MCF 10A (cell line): ENCODE results near the gene LENEP. TPM values are rescaled to one million over a fixed set of nuclear protein-coding genes. Genes with fewer than 3 reads are reported as not detected.

Source experiments
- BruUV-seq: library from RNA; stranded (reverse); fragments of 400-500 nt; replicated peaks from 2 replicates; lab custom pipeline; 2021; lab: Mats Ljungman, UMichigan
- CTCF ChIA-PET: fragments of 300-600 bp; sonication (Branson Sonifier 250); formaldehyde crosslinking; extraction: SDS; loops from one replicate; lab custom pipeline; 2021; ENCODE audit warnings: antibody characterized with exemption, inconsistent platforms; lab: Yijun Ruan, JAX
- POLR2A ChIA-PET: fragments of 300-600, 350-650 bp; sonication (Branson Sonifier 250); formaldehyde crosslinking; extraction: SDS; loops from one replicate; lab custom pipeline; 2020; ENCODE audit warnings: antibody characterized with exemption, inconsistent platforms; lab: Yijun Ruan, JAX
- DNase-seq: peaks from one replicate; pipeline ENCODE4 v3.0.0-alpha.2; 2018; ENCODE audit not compliant: unreplicated experiment
- H3K27ac Mint-ChIP-seq: one replicate; pipeline ENCODE4 v1.8.0; 2022; ENCODE audit warnings: mild to moderate bottlenecking, low read depth, mixed read lengths; ENCODE audit not compliant: unreplicated experiment
- H3K27me3 Mint-ChIP-seq: one replicate; pipeline ENCODE4 v1.8.0; 2022; ENCODE audit warnings: mixed read lengths; ENCODE audit not compliant: insufficient read depth, unreplicated experiment
- H3K36me3 Mint-ChIP-seq: one replicate; pipeline ENCODE4 v1.8.0; 2022; ENCODE audit warnings: mild to moderate bottlenecking, moderate library complexity, mixed read lengths; ENCODE audit not compliant: insufficient read depth, unreplicated experiment
- H3K4me1 Mint-ChIP-seq: one replicate; pipeline ENCODE4 v1.8.0; 2022; ENCODE audit warnings: mixed read lengths; ENCODE audit not compliant: insufficient read depth, unreplicated experiment
- H3K4me3 Mint-ChIP-seq: one replicate; pipeline ENCODE4 v1.8.0; 2022; ENCODE audit warnings: mild to moderate bottlenecking, moderate library complexity, mixed read lengths; ENCODE audit not compliant: unreplicated experiment
- H3K9me3 Mint-ChIP-seq: one replicate; pipeline ENCODE4 v1.8.0; 2022; ENCODE audit warnings: mixed read lengths; ENCODE audit not compliant: unreplicated experiment
- CTCF ChIP-seq: fragments of 200-600 bp; IDR thresholded peaks from one replicate; pipeline ENCODE4 v1.8.0; 2022; ENCODE audit warnings: antibody characterized with exemption, mild to moderate bottlenecking; ENCODE audit not compliant: unreplicated experiment
- intact Hi-C: fragments of 100-400 bp; cut with micrococcal nuclease; formaldehyde crosslinking; loops from 2 replicates; pipeline ENCODE4 v1.14.1; 2022
- total RNA-seq: library from RNA; stranded (reverse); gene quantifications from 2 replicates; pipeline ENCODE4 v1.2.3, GENCODE V29; 2022

The LENEP gene
- total RNA-seq, 1 experiment from 2014 or later, result not detected

- POLR2A ChIA-PET, result interaction anchor here (6.3 kb wide), 1 partner anchor 9 kb away, joined by 30 read pairs; no protein-coding TSS in a partner anchor
Measured at GRCh38 chr1:155029513-155030242, 36.3 kb downstream of the LENEP start.

GRCh38 chr1:155030243-155030795 lies 36.9 kb downstream of the LENEP start:
- Mint-ChIP-seq H3K27ac (no peak overlapping the region), H3K36me3 (no peaks in the 10 kb centered on the region), H3K9me3 (no peaks in the 10 kb centered on the region), H3K27me3 (no peaks in the 10 kb centered on the region), H3K4me1 (peaks cover 11% of the 10 kb centered on the region), H3K4me3 (no peak overlapping the region)
- no TSS peak for BruUV-seq
- intact Hi-C loops, result no loop called here
- no peak for DNase-seq
- ChIA-PET CTCF (interaction anchor here (1.7 to 2.0 kb wide), 2 partner anchors 9 to 13 kb away, joined by 4 to 12 read pairs; no protein-coding TSS in a partner anchor), POLR2A (interaction anchor here (6.3 to 9.7 kb wide), 2 partner anchors 8 to 11 kb away, joined by 30 to 275 read pairs; no protein-coding TSS in a partner anchor)
- TF ChIP-seq CTCF, result no peak

More at GRCh38 chr1:155029513-155030242, 36.3 kb downstream of the LENEP start:
- Mint-ChIP-seq H3K36me3 (no peaks in the 10 kb centered on the region), H3K4me1 (peaks cover 9% of the 10 kb centered on the region), H3K27me3 (no peaks in the 10 kb centered on the region), H3K4me3 (no peak overlapping the region), H3K9me3 (no peaks in the 10 kb centered on the region), H3K27ac (no peak overlapping the region)
- intact Hi-C loops, result no loop called here
- CTCF ChIA-PET, result interaction anchor here (1.7 to 2.0 kb wide), 2 partner anchors 9 to 12 kb away, joined by 4 to 12 read pairs; no protein-coding TSS in a partner anchor
- TF ChIP-seq CTCF, result no peak
- DNase-seq, result no peak
- no TSS peak for BruUV-seq

GRCh38 chr1:155030899-155031298 lies 37.5 kb downstream of the LENEP start:
- ChIA-PET CTCF (interaction anchor here (1.7 kb wide), 1 partner anchor 13 kb away, joined by 4 read pairs; no protein-coding TSS in a partner anchor), POLR2A (interaction anchor here (9.7 kb wide), 1 partner anchor 12 kb away, joined by 275 read pairs; no protein-coding TSS in a partner anchor)
- Mint-ChIP-seq H3K27me3 (no peaks in the 10 kb centered on the region), H3K36me3 (no peaks in the 10 kb centered on the region), H3K4me1 (peaks cover 5% of the 10 kb centered on the region), H3K27ac (no peak overlapping the region), H3K9me3 (no peaks in the 10 kb centered on the region), H3K4me3 (no peak overlapping the region)
- no TSS peak for BruUV-seq
- no peak for TF ChIP-seq CTCF
- intact Hi-C loops, result no loop called here
- no peak for DNase-seq

- Mint-ChIP-seq H3K27ac (no peak overlapping the region), H3K4me1 (peaks cover 15% of the 10 kb centered on the region), H3K4me3 (no peak overlapping the region), H3K36me3 (no peaks in the 10 kb centered on the region), H3K9me3 (no peaks in the 10 kb centered on the region), H3K27me3 (no peaks in the 10 kb centered on the region)
- DNase-seq, result no peak
- intact Hi-C loops, result no loop called here
- ChIA-PET CTCF (interaction anchor here (0.6 to 1.1 kb wide), 4 partner anchors 11 to 16 kb away, joined by 3 to 5 read pairs (median 4); no protein-coding TSS in a partner anchor), POLR2A (interaction anchor here (9.7 kb wide), 1 partner anchor 14 kb away, joined by 275 read pairs; no protein-coding TSS in a partner anchor)
- BruUV-seq, result no TSS peak
- no peak for TF ChIP-seq CTCF
Measured at GRCh38 chr1:155032886-155033285, 39.5 kb downstream of the LENEP start.
